CD4-positive, alpha-beta T cell treated with Interferon gamma for 1 hour (primary cell): ENCODE measurements around the gene SMYD4.
"Not testable (repeated sequence)": the region's sequence is repeated elsewhere in the genome, so short reads cannot be mapped to it uniquely, and the experiment has no call there.

Experiments used
- DNase-seq: peaks from one replicate; pipeline ENCODE4 v3.0.0-alpha.2; 2020

The SMYD4 gene

DNA sequence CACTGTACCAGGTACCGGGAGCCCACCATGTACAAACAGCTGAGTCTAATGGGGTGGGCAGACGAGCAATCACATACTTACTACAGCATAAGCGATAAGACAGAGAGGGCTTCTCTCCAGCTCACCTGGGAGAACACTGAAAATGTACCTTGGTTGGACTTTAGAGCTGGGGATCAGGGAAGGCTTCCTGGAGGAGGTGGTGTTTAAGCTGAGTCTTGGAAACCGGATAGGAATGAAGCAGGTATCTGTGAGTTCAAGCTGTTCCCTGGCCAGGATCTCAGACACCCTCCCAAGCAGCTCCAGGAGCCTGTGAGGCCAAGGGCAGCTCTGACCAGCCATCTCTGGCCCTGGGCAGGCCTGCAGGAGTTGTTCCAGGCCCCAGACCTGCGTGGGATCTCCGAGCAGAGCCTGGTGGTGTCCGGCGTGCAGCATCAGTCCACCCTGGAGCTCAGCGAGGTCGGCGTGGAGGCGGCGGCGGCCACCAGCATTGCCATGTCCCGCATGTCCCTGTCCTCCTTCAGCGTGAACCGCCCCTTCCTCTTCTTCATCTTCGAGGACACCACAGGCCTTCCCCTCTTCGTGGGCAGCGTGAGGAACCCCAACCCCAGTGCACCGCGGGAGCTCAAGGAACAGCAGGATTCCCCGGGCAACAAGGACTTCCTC, 75.8 kb downstream of the SMYD4 start:
- DNase-seq, result no peak

DNA sequence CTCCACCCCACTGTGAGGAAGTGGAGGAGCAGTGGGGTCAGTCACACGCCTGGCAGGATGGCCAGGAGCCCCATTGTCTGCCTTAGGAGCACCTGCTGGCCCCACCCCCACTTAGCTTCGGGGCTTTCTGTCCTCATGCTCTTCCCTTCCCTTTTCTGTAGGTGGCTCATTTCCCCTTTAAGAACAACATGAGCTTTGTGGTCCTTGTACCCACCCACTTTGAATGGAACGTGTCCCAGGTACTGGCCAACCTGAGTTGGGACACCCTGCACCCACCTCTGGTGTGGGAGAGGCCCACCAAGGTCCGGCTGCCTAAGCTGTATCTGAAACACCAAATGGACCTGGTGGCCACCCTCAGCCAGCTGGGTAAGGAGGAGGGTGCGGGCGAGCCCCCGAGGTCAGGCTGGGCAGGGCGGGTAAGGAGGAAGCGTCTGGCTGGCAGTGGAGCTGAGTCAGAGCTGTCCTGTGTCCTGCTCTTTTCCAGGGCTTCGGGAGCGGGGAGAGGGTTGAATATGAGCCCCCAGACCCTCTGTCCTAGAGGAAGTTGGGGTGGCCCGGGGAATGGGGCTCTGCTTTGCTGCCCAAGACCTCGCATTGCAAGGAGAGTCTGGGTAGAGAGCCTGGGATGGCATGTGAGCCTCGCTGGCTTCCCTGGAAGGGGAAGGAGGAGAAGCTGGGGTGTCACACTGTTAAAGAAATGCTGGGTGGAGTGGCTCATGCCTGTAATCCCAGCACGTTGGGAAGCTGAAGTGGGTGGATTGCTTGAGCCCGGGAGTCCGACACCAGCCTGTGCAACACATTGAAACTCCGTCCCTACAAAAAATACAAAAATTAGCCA, 77.1 kb downstream of the SMYD4 start:
- peak; percentile 19 for DNase-seq

DNA sequence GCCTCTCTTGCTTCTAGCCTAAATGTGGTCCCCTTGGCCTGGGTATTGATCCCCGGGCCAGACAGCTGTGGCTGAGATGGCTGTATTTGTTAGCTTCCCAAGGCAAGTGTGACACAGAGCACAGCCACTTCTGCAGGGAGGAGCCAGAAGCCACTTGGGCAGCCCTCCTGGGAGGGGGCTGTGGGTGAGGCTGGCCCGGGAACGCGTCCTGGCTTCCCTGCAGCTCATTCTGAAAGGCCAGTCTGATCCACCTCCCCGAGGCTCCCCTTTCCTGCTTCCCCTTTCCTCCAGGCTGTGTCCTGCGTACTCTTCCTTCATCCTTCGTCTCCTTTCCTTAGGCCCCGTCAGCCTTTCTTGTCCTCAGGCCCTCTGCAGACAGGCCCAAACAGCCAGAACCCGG, 79.1 kb downstream of the SMYD4 start:
- DNase-seq, result no peak

DNA sequence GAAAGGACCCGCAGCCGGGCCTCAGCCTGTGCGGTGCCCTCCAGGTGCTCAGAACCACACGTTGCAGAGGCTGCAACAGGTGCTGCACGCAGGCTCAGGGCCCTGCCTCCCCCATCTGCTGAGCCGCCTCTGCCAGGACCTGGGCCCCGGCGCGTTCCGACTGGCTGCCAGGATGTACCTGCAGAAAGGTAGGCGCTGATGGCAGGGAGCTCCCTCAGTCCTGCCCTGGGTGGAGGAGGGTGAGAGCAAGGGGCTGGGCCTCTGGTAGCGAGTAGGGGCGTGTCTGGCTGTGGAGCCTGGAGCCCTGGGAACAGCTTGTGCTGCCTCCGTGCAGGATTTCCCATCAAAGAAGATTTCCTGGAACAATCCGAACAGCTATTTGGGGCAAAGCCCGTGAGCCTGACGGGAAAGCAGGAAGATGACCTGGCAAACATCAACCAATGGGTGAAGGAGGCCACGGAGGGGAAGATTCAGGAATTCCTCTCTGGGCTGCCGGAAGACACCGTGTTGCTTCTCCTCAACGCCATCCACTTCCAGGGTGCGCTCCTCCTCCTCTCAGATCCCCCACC, 82.6 kb downstream of the SMYD4 start:
- no peak for DNase-seq

DNA sequence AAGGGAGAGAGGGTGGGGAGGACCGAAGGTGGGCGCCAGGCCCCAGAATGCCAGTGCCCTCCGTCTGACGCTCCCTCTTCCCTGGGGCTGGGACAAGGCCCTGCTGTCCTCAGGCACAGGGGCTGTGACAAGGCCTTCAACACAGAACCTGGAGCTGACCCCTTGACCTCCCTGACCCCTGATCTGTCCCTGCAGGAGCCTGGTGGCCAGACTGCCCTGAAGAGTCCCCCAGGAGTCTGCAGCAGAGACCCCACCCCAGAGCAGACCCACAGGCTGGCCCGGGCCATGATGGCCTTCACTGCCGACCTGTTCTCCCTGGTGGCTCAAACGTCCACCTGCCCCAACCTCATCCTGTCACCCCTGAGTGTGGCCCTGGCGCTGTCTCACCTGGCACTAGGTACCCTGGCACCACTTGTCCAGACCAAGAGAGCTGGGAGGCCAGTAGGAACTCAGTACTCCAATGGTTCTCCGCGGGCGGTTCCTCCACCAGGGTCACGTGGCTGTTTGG, 84.1 kb downstream of the SMYD4 start:
- DNase-seq, result no peak

DNA sequence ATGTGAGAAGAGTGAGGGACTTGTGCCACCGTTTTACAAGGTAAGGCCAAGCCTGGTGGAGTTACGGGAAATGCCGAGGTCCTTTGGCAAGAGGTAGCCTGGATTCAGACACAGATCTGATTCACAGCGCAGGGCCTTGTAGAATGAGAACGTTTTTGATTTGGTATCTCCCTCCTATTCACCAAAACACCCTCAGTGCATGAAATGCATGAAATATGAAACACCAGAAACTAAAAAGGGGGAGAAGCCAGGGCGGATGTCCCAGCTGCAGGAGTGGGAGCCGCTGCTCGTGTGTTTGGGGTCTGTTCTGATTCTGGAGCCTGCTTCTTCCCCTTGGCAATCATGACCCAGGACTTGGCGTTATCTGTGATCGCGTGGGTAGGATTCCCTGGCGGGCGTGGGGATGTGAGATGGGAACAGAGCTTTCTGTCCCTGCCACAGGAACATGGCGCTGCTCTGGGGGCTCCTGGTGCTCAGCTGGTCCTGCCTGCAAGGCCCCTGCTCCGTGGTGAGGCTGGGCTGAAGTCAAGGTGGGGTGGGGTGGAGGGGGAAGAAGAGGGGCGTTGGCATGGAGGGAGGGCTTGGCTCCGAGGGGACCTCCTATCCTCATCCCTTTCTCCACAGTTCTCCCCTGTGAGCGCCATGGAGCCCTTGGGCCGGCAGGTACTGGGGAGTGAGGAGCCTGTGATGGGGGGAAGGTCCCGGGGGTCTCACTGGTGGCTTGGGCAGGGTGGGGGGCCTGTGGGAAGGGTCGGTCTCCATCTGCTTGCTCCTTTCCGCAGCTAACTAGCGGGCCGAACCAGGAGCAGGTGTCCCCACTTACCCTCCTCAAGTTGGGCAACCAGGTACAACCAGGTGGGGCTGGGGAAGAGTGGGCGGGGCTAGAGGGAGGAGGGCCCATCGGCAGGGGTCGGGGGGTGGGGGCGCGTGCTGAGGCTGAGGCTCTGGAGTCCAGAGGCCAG, 84.9 kb downstream of the SMYD4 start:
- DNase-seq, result no peak

DNA sequence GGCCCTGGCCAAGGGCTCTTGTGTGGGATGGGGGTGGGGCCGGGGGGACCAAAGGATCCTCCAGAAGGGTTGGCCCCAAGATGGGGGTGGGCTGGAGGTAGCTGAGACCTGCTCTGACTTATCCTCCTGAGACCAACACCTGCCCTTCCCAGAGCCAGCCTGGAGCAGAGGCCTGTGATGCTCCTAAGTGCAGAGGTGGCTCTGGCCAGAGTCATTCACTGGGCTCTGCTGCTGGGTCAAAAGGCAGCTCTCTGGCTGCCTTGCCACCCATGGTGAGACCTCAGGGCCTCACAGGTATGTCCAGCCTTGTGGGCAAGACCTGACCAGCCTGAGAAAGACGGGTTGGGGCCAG, 86.6 kb downstream of the SMYD4 start:
- no peak for DNase-seq

DNA sequence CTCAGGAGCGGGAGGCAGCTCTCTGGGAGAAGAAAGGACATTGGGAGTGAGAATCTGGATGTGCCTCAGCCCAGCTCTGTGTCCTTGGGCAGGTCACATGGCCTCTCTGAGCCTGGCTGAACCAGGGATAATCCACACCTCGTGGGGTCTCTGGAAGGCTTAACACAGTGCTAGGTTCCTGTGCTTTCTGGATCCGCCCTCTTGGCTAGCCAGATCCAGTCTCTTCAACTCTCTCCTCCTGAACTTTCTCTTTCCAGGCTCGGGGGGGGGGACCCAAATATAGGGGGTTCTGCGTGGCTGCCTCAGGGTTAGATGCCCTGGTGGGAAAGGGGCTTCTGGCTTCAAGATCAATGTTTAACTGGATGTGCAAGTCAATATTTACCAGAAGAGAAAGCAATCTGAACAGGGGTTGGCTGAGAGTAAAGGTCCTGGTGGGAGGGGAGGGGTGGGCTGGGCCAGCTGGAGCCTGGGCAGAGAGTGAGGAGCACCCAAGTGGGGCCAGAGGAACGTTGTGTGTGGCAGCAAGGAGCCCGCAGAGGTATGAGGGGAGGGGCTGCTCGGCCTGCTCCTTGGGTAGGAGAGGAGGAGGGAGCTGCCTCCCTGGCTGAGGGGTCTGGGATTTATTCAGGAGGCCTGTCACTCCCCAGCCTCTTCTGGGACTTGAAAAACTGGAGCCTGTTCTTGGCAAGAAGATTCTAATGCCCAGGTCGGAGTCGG, 87.2 kb downstream of the SMYD4 start, which contains the start of gene SERPINF2:
TSS of gene SERPINF2 (plus strand) at position 501 of the 717 bp plus-strand sequence. CDS start 2,125 bp downstream, outside the sequence.
- DNase-seq, result no peak

DNA sequence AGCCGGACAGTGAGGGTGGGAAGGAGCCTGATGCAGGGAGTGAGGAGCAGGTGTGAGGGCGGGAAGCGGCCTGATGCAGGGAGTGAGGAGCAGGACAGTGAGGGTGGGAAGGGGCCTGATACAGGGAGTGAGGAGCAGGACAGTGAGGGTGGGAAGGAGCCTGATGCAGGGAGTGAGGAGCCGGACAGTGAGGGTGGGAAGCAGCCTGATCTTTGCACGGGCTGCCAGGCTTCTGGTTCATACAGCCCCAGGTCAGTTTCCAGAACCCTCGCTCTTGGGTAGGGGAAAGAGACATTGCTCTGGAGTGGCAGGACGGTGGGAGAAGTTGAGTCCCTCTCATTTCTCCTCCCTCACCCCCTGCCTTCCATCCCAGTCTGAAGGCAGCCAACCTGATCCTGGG, 87.8 kb downstream of the SMYD4 start:
- DNase-seq, result not testable (repeated sequence)

DNA sequence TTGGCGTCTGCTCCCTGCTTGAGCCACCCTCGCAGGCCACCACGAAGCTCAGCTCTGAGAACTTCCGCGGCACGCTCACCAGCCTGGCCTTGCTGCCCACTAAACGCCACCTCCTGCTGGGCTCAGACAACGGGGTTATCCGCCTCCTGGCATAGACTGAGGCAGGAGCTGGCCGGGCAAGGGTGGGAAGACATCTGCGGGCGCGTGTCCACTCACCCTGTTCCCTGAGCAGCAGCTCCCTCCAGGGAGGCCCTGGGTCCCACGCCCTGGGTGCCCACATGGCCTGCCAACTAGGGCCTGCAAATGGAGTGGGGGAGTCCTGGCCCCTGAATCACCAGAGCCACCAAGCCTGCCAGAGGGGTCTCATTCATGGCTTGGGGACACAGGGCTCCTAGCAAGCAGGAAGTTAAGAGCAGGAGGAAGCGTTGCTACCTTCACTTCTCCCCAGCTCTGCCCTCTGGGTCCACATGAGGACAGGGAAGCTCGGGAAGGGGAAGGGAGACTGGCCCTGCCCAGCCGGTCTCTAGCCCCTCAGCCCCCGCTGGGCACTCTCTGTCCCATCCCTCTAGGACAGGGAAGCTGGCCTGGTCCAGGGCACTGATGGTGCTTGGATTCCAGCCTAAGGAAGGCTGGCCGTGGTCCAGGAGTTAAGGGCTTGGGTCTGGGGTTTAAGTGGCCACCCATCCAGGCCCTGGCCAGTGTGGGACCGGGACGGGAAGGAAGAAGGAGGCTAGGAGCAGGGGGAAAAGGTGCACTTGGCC, 92.0 kb downstream of the SMYD4 start:
- no peak for DNase-seq

DNA sequence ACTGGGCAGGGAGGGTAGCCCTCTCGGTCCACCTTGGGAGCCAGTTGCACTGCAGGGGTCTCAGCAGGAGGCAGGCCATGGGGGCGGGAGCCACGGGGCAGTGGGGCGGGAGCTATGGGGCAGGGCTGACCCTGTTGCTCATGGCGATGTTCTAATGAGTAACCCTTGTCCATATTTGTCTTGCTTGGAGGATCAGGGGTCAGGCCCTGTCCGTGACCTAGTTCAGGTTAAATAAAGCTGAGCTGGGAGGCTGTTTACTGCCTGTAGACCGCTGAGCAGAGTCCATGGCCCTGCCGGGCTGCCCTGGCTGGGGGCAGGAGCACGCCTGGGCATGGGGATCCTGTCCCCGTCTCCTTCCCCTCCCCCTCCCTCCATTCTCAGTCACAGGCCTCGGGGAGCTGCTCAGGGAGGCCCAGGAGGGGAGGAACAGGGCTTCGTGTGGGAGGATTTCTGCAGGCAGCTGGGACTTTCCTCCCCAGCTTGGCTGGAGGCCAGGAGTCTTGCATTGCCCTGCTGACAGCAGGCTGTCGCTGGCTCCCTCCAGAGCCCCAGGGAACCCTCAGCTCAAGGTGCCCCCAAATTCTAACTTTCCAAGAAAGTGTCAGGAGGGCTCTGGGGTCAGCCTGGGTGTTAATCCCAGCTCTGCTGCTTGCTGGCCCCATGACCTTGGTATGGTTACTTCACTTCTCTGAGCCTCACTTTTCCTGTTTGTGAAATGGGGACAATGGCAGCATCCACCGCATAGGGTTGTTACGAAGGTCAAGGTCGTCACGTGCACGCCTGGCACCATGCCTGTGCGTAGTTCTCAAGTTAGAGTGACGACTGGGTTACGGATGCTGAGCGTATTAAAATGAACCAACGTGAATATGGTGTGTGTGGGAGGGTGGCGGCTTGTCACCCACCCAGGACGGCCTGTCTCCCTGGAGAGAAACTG, 93.1 kb downstream of the SMYD4 start:
- peak; percentile 28 for DNase-seq

DNA sequence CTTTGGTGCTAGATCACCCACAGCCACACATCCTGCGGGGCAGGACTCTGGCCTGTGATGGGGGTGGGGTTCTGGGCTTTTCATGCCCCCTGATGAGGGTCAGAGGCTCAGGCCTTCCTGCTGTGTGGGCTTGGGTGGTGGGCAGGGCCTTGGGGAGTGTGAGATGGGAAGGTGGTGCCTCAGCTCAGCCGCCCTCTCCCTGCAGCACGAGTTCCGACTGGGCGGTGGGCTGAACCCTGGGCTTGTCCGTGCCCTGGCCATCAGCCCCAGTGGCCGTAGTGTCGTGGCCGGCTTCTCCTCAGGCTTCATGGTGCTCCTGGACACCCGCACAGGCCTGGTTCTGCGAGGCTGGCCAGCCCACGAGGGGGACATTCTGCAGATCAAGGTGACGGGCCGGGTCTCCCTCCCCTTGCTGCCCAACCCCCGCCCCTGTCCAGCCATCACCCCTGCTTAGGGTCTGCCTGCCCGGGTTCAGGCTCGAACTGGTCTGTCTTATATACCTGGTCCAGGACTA, 93.8 kb downstream of the SMYD4 start:
- no peak for DNase-seq

DNA sequence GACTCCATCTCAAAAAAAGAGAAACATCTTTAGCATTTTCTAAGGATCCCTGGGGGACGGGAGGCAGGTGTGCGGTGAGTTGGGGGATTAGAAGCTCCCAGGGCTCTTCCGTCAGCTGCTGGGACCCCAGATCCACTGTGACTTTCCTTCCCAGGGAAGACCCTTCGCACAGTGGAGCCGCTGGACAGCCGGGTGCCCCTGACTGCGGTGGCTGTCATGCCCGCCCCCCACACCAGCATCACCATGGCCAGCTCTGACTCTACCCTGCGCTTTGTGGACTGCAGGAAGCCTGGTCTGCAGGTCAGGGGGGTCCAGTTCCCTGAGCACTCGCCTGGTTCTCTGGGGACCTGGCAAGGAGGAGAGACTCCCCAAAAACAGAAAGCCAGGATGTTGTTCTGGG, 94.3 kb downstream of the SMYD4 start:
- DNase-seq, result no peak

DNA sequence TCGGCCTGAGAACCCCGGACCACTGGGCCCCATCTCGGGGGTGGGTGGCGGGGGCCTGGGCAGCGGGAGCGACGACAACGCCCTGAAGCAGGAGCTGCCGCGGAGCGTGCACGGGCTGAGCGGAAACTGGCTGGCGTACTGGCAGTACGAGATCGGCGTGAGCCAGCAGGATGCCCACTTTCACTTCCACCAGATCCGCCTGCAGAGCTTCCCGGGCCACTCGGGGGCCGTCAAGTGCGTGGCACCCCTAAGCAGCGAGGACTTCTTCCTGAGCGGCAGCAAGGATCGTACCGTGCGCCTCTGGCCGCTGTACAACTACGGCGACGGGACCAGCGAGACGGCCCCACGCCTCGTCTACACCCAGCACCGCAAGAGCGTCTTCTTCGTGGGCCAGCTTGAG, 95.9 kb downstream of the SMYD4 start:
- DNase-seq, result no peak

DNA sequence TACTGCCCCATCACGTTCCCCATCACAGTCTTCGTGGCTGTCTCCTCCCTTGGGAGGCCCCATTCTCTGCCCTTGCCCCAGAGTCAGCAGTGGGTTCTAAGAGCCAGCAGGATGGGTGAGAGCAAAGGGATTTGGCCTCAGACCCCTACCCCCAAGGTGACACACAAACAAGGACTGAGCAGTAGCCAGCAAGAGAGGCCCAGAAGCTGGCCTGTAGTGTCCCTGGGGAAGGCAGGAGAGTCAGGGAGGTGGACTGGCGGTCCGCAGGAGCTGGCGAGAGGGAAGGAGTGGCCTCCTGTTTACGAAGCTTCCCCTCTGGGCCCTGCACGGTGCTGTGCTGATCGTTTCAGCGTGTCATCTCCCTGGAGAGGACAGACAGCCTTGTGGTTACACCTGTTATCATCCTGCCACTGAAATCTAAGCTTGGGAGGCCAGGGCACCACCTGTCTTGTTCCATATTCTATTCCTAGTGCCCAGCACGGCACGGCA, 96.8 kb downstream of the SMYD4 start:
- no peak for DNase-seq

DNA sequence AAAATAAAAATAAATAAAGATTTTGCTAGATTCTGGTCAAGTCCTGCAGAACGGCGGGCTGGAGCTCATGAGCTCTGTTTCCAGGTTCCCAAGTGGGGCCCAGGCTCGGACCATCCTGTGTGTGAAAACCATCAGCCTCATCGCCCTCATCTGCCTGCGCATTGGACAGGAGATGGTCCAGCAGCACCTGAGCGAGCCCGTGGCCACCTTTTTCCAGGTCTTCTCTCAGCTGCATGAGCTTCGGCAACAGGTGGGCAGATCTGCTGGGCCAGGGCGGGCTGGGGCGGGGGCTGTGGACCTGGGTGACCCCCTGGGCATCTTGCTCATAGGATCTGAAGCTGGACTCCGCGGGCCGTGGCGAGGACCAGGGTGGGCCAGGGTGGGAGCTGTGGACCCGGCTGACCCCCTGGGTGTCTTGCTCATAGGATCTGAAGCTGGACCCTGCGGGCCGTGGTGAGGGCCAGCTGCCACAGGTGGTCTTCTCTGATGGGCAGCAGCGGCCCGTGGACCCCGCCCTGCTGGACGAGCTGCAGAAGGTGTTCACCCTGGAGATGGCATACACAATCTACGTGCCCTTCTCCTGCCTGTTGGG, 97.4 kb downstream of the SMYD4 start:
- DNase-seq, result no peak

DNA sequence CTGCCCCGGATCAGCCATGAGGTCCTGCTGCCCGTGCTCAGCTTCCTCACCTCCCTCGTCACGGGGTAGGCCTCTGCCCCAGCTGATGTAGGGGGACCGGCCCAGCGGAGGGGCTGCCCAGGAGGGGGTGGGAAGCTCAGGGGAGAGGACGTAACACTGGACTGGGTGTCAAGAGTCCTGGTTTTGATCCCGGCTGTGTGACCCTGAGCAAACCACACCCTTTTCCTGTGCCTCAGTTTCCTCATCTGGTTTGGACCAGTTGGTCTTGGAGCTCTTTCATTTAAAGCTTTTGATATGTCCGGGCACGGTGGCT, 98.6 kb downstream of the SMYD4 start:
- no peak for DNase-seq

DNA sequence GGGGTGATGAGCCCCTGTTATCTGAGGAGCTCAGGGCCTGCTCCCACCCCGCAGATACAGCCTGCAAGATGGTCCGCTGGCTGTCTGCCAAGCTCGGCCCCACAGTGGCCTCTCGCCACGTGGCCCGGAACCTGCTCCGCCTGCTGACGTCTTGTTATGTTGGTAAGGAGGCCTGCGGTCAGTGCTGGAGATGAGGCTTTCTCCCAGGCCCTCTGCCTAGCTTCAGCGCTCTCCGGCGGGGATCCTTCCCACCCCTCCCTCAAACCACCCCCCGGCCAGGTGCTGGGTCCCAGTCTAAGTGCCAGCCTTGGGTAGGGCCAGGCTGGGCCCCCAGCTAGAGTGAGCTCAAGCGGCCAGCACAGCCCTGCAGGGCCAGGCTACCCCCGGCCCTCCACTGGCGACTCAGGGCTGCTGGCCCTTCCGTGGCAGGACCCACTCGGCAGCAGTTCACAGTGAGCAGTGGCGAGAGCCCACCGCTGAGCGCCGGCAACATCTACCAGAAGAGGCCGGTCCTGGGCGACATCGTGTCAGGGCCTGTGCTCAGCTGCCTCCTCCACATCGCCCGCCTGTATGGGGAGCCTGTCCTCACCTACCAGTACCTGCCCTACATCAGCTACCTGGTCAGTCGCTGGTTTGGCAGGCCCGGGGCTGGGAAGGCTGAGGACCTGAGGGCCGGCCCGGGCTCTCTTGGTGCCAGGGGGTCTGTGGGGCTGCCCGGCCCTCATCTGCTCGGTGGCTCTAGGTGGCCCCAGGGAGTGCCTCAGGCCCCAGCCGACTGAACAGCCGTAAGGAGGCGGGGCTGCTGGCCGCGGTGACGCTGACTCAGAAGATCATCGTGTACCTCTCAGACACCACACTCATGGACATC, 99.1 kb downstream of the SMYD4 start:
- no peak for DNase-seq

DNA sequence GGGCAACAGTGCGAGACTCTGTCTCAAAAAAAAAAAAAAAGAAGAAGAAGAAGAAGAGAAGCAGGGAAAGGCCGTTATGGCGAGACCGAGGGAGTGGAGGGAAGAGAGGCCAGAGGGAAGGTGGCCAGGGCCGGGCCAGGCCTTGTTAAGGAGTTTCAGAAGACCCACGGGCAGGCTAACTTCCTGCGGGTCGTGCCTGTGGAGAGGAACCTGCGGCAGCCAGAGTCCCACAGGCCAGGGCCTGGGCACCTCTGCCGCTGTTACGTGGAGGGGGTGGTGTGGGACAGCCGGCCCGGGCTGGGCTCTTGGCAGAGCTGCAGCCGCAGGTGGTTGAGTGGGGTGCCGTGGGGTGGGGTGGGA, 99.8 kb downstream of the SMYD4 start:
- no peak for DNase-seq
